Ascending aorta (tissue), 2 donors: ENCODE results near the gene METTL16. TPM values are rescaled to one million over a fixed set of nuclear protein-coding genes. Genes with fewer than 3 reads are reported as not detected.
A peak's percentile ranks its signal among the peaks of the same experiment; 100 is the strongest.

Experiments used
- DNase-seq, 2 donors: peaks; one replicate each; pipeline ENCODE4 v3.0.0-alpha.2; 2019; ENCODE audit warnings: low spot score in 2 of 2
- H3K27ac ChIP-seq, 2 donors: fragments of 200-600 bp; sonication (generic); one replicate each; pipeline ENCODE4 v1.5.1; 2016 to 2017; ENCODE audit warnings: mild to moderate bottlenecking in 1 of 2
- H3K27me3 ChIP-seq: fragments of 200-600 bp; sonication (generic); one replicate; pipeline ENCODE4 v1.5.1; 2017
- H3K36me3 ChIP-seq, 2 donors: fragments of 200-600 bp; sonication (generic); one replicate each; pipeline ENCODE4 v1.5.1; 2016
- H3K4me1 ChIP-seq, 2 donors: fragments of 200-600 bp; sonication (generic); one replicate each; pipeline ENCODE4 v1.5.1; 2016 to 2017; ENCODE audit warnings: mild to moderate bottlenecking in 1 of 2
- H3K4me3 ChIP-seq, 2 donors: fragments of 200-600 bp; sonication (generic); one replicate each; pipeline ENCODE4 v1.5.1; 2016 to 2017; ENCODE audit warnings: mild to moderate bottlenecking in 1 of 2
- H3K9me3 ChIP-seq, 2 donors: fragments of 200-600 bp; sonication (generic); one replicate each; pipeline ENCODE4 v1.5.1; 2016
- intact Hi-C: fragments of 100-400 bp; cut with DNase I; formaldehyde crosslinking; loops from one replicate; pipeline ENCODE4 v1.15.1; 2023
- total RNA-seq: library from RNA; depleted of rRNA; stranded (reverse); fragments of >200 nt; gene quantifications from one replicate; pipeline ENCODE4 v1.1.0, GENCODE V29; 2016
- TF ChIP-seq, protein P1 (sequence below), 3 experiments: fragments of 200-600 bp in 2 of 3; fragments of 450-650 bp in 1 of 3; sonication (generic) in 2 of 3; IDR thresholded peaks; one replicate each; pipeline ENCODE4 v1.5.1; 2016 to 2019; ENCODE audit warnings: antibody characterized with exemption in 3 of 3, mild to moderate bottlenecking in 1 of 3, moderate library complexity in 1 of 3

Gene METTL16
- total RNA-seq, 1 donor from 2014 or later = 15.3 TPM

DNA sequence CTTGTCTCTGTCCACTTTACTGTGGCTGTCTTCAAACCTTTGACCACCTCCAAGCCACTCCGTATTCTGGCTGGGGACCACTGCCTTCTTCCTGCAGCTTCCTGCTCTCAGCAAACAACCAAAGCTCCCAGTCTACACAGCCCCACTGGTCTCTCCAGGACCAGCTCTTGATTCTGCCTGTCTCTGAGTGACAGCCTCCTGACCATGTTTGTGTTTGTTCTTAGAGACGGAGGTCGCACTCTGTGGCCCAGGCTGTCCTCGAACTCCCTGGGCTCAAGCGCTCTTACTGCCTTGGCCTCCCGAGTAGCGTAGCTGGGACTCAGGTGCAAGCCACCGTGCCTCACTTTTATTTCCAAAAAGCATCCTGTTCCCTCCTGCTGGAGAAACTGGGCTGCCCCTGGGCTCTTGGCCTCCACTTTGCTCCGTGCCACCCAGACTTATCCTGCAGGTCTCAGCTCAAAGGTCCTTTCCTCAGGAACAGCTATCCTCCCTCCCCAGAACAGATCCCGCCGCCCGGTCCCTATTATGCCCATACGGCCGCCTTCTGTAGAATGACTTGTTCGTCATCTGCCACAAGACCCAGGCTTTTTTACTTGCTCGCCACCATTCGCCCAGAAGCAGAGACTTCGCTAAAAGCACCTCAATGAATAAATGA, 120.0 kb downstream of the METTL16 start:
- Histone ChIP-seq H3K36me3 (peaks cover 14 to 15% of the 10 kb centered on the region in 2 donors), H3K4me3 (peak overlapping the region; percentile 46 to 68), H3K27me3 (no peaks in the 10 kb centered on the region), H3K9me3 (no peaks in the 10 kb centered on the region), H3K27ac (peak overlapping the region; percentile 75 to 85), H3K4me1 (peaks cover 22 to 48% of the 10 kb centered on the region in 2 donors)
- no peak for DNase-seq
- TF ChIP-seq, protein P1, sequence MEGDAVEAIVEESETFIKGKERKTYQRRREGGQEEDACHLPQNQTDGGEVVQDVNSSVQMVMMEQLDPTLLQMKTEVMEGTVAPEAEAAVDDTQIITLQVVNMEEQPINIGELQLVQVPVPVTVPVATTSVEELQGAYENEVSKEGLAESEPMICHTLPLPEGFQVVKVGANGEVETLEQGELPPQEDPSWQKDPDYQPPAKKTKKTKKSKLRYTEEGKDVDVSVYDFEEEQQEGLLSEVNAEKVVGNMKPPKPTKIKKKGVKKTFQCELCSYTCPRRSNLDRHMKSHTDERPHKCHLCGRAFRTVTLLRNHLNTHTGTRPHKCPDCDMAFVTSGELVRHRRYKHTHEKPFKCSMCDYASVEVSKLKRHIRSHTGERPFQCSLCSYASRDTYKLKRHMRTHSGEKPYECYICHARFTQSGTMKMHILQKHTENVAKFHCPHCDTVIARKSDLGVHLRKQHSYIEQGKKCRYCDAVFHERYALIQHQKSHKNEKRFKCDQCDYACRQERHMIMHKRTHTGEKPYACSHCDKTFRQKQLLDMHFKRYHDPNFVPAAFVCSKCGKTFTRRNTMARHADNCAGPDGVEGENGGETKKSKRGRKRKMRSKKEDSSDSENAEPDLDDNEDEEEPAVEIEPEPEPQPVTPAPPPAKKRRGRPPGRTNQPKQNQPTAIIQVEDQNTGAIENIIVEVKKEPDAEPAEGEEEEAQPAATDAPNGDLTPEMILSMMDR (IDR thresholded peaks at IDR 0.05) = no peak
- intact Hi-C loops = loop anchor here (1.0 to 10.0 kb wide), 6 partner anchors 15 to 1273 kb away; partner anchors contain the start of genes CLUH, EMC6, HIC1 and SMG6

DNA sequence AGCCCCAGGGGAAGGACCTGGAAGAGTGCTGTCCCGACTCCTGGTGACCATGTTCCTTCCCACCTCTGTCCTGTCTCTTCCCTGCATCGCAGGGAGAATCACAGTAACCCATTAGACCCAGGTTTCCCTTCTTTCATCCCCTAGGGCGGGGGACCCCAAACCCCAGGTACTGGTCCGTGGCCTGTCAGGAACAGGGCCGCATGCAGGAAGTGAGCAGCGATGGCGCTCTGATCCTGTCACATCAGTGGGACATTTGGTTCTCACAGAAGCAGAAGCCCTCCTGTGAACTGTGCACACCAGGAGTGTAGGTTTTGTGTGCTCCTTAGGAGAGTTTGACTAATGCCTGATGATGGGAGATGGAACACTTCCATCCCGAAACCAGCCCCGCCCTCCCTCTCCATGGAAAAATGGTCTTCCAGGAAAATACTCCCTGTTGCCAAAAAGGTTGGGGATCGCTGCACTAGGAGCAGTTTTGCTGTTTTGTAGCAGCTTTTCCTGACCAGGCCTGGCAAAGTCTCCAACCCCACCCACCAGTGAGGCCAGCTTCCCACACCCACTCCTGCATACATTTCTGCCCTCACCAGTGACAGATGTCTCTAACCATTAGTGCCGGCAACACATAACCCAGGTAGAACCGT, 121.4 kb downstream of the METTL16 start:
- no peaks in the 10 kb centered on the region for H3K9me3 ChIP-seq
- peaks cover 11 to 37% of the 10 kb centered on the region in 2 donors for H3K4me1 ChIP-seq
- no peak overlapping the region for H3K4me3 ChIP-seq
- no peaks in the 10 kb centered on the region for H3K27me3 ChIP-seq
- H3K27ac ChIP-seq = peak overlapping the region; percentile 75 to 85
- intact Hi-C loops = loop anchor here (5.0 to 10.0 kb wide), 4 partner anchors 88 to 1274 kb away; partner anchors contain the start of genes CLUH, EMC6, HIC1 and SMG6
- peaks cover 21 to 28% of the 10 kb centered on the region in 2 donors for H3K36me3 ChIP-seq
- no peak for DNase-seq
- TF ChIP-seq, protein P1 (IDR thresholded peaks at IDR 0.05) = no peak

DNA sequence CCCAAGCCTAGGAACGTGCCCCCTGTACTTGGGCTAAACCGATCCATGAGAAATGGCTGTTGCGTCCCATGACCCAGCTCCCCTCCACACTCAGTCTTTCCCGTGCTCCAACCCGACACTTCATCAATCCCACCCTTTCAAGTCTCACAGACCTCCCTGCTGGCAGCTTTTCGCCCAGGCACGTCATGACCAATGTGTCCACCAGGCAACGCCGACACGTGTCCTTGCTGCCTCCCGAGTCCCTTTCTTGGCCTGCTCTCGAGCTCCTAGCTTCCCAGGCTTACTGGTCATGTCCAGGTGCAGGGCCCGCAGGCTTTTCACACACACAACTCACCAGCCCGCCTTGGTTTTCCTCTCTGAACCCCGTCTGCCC, 123.0 kb downstream of the METTL16 start:
- Histone ChIP-seq H3K4me3 (no peak overlapping the region), H3K9me3 (no peaks in the 10 kb centered on the region), H3K4me1 (peaks cover 4 to 22% of the 10 kb centered on the region in 2 donors), H3K36me3 (peaks cover 21 to 30% of the 10 kb centered on the region in 2 donors), H3K27ac (no peak overlapping the region), H3K27me3 (no peaks in the 10 kb centered on the region)
- TF ChIP-seq, protein P1 (IDR thresholded peaks at IDR 0.05) = no peak
- no peak for DNase-seq
- intact Hi-C loops = no loop called here

DNA sequence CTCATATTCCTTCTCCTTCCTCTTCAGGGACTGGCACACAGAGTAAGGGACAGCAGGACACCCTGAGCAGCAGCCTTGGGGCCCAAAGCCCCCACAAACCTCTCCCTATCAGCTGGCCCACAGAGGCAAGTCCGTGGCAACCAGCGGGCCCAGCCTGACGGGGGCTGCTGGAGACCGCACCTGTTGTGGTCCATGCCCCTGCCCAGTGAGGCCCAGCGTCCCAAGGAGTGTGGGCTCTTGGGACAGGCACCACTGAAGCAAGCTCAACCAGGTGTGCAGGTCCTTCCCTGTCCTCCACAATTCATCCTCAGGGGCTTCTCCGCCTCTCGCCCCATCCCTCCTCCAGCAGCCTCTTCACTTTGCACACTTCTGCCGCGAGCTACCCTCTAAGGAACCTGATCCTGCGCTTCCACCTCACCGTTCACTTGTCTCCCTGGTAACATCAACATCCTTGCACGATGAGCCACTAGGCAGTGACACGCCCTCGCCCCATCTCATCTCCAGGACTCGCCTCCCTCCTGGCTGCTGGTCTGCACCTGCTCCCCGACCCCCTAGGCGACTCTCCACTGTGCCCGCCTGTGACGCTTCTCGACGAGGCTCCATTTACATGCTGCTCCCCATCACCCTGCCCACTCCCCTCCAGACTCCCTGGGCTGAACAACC, 123.5 kb downstream of the METTL16 start:
- no peaks in the 10 kb centered on the region for H3K9me3 ChIP-seq
- H3K4me3 ChIP-seq = no peak overlapping the region
- H3K4me1 ChIP-seq = peaks cover 4 to 22% of the 10 kb centered on the region in 2 donors
- H3K27ac ChIP-seq = no peak overlapping the region
- H3K36me3 ChIP-seq = peaks cover 21 to 30% of the 10 kb centered on the region in 2 donors
- intact Hi-C loops = no loop called here
- TF ChIP-seq, protein P1 (IDR thresholded peaks at IDR 0.05) = no peak
- no peak for DNase-seq
- no peaks in the 10 kb centered on the region for H3K27me3 ChIP-seq

DNA sequence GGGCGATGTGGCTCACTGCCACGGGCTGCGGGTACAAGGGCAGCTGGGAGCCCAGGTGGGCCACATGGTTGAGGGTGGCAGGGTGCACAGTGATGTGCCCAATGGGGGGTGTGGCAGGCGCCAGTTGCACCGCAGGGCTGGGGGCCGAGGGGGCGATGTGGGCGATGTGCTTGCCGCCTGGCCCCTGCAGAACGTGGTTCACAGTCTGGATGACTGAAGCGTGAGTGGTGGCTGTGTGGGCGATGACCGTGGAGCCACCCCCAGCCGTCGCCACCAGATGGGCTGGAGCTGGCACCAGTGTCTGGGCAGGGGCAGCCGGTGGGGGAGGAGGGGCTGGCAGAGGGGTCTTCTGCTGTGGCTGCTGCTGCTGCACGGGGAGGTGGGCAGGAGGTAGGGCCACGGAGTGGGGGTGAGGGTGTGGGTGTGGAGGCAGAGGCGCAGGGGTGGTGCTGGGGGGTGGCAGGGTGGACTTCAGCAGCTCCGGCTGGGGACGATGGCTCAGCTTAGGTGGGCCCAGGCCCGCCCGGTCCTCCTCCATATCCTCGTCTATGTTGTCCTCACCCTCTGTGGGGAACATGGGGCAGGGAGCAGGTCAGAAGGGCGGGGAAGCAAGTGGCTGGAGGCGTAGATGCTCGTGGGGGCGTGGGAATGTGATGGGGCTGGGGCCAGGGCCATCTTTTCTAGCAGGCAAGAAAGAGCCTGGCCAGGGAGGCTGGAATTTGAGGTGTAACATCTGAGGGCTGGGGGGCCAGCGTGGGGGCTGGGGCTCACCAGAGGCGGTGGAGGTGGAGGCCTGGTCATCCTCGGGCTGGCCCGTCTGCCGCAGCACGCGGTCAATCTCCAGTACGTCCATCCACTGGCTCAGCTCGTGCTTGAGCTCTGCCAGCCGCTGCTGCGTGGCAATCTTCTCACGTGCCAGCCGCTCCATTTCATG, 124.3 kb downstream of the METTL16 start:
- Histone ChIP-seq H3K4me3 (no peak overlapping the region), H3K9me3 (no peaks in the 10 kb centered on the region), H3K27me3 (no peaks in the 10 kb centered on the region), H3K27ac (no peak overlapping the region), H3K4me1 (peaks cover 4 to 26% of the 10 kb centered on the region in 2 donors), H3K36me3 (peaks cover 21 to 30% of the 10 kb centered on the region in 2 donors)
- no peak for DNase-seq
- intact Hi-C loops = no loop called here
- TF ChIP-seq, protein P1 (IDR thresholded peaks at IDR 0.05) = no peak
